Measurements from ENCODE around the gene ZFHX3.

ZFHX3 gene

DNA sequence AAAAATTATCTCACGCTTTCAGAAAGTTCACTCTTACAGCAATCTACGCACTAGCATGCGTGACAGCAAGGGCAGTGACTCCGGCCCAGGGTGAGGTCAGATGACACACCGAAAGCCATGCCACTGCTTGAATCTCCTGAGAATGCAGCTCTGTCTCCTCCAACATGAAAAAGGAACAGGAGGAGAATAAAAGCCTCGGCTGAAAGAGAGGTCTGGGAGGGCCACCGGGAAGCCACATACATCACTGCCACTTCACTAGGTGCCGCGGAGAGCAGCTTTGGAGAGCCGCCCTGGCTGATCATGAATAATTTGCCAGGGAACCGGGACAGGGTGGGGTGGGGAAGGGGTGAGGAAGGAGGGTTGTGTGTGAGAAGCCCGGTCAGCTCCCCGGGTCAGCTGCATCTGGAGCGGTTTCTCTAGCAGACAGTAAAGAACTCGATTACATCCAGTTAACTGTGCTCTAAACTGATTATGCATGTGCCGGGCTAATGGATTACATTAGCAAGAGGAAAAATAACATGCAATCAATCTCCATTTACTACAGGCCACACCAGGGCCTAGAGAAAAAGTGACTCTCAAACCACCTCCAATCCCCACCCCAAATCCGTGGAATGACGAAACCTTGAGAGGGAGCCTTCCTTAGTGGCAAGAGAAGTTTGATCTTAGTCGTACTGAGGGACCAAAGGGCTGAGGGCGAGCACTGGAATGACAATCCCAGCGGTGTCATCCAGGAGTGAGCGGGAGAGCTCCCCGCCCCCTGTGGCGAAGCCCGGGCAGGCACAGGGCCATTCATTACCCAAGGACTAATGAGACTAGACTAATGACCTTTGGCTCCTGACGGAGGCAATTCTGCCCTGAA, 100.3 kb downstream of the ZFHX3 start:
- DNase-seq, result no peak

DNA sequence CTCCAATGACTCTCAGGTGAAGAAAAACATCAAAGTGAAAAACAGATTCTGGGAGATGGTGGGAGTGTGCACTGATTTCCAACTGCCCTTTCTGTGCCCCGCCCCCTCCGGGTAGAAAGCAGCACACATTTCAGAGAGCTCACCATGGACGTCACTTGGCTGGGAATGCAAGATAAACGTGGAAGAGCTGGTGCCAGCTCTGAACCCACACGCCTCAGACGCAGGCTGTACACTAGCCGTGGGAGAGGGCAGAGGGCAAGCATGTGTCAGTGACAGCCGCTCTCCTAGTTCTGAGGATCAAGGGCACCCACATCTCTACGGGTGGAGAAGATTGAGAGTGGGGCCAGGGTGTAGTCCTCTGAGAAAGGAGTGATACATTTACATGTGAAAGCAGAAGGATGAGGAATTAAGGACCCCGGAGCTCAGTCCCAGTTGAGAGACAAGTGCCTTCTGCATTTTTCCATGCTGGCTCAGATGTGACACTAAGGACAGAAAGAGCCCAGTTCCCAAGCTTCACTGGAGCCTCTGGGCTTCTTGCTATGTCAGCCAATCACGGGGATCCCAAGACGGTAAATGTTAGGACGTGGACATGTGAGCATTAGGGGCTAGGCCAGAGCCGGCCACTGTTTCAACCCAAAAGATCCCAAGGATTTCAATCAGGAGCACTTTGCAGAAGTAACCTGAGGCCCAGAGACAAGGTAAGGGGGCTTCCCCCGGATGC, 101.3 kb downstream of the ZFHX3 start:
- DNase-seq, result no peak

DNA sequence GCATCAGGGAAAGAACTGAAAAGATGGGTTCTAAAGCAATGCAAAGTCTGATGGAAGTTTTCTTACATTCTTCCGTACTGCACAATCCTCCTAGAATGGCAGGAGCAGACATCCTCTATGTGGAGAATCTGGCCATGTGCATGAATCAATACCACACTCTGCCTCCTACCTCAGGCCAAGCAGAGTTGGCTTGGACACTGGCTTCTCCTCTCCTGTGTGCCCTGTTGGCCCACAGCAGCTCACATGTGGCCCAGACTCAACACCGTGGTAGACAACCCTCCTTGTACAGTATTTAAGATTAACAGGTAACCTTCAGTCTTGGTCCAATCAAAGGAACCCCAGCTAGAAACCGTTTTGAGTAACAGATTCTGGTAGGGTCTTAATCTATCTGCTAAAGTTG, 101.9 kb downstream of the ZFHX3 start:
- DNase-seq, result no peak

DNA sequence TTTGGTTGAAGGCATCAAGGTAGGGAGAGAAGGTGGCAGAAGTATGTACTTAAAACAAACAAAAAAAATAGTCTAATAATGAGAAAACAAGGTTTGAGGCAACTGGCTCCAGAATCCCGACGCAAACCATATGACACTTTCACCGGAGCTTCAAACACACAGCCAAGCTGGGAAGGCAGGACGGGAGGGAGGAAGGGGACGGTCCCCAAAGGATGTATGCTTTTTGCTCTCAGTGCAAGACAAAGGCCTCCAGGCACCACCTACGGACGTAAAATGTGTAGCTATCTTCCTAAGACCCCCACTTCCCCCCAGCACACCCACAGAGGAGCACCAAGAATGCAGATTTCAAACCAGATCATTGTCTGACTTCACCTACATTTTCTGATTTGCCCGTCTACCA, 102.3 kb downstream of the ZFHX3 start:
- DNase-seq, result no peak

DNA sequence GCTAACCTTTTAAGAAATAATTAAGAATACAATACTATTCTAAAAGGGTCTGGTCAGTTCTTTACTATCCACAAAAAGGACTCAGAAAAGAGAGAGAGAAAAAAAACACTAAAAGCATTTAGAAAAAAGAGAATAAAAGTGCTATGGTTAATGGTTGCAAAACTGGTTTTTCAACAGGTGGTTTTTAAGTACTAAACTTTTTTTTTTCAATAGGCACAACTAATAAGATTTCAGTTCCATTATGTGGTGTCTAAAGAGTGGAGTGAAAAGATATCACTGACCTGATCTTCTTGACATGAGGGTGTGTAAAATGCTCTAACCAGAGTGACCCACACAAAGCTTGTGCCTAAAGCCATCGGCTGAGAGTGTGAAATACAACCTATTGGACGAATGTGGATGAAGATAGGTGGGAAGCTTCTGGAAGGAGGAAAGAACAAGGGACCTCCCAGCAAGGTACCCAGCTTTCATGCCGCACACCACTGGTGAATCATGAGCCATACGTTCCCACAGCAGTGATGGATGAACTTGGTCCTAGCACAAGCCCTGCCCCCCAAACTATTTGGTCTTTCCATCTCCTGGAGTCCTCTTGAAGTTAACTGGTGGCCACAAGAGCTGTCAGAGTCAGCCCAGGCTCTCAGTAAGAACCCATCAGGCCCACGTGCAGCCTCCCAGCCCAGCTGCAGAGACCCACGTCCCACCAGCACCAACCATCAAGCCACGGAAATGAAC, 103.0 kb downstream of the ZFHX3 start:
- no peak for DNase-seq

DNA sequence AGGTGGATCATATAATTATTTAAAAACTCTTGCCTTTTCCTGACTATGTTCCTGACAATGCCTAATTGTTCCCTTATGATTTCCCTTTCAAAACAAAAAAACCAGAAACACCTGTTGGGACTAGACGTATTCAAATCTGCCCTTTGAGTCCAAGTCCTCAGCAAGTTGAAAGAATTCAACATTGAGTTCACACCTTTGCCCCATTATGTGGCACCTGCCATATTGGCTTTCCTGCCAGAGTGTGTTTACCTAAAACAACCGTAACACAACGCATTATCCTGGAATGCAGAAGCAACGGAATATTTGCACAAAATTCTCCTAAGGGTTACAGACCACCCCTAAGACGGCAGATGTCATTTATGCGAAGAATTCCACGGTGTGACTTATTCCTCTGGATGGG, 105.9 kb downstream of the ZFHX3 start:
- DNase-seq, result no peak

DNA sequence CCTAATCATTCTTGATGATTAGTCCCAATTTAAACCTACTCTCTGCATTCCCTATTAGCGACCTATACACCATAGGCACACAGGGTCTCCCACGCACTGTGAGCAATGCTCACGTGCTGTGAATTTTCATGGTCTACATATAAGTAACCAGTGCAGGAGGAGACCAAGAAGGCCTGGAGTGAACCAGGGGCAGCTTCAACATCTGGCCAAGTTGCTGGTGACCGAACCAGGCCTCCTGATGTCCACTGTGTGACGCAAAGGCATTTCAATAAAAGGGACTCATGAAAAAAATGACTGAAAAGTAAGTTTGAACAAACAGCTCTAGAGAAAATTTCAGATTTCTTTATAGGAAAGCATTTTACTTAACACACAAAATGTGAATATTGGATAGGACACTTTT, 107.0 kb downstream of the ZFHX3 start:
- no peak for DNase-seq

DNA sequence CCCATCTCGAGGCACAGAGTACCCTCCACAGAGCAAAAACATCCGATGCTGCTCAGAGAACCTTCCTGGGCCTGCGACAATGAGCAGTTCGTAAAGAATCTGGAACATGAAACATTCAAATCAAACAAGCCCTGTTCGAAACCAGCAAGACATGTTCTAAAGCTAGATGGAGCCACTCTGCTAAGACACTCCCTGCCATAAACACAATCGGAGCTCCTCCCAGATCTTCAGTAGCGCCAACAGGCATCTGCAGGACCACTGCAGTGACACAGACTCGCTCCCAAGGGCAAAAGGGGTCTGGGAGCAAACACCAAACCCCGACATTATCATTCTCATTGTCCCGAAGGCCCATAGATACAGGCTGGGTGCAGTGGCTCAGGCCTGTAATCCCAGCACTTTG, 108.7 kb downstream of the ZFHX3 start:
- no peak for DNase-seq

DNA sequence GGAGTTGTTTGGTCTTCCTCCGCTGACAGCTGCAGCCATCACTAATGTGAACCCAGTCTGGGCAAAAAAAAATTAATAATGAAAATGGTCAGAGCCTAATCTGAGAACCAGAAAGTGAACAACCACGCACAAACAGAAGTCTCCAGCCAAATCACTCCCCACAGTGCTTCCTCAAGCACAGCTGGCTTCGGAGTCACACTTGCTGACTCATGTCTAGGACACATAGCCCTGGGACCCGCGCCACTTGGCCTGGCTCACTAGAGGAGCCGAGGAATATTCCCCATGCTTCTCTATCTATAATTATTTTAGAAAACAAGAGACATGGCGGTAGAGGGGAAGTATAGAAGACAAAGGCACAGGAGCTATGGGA, 109.1 kb downstream of the ZFHX3 start:
- no peak for DNase-seq

DNA sequence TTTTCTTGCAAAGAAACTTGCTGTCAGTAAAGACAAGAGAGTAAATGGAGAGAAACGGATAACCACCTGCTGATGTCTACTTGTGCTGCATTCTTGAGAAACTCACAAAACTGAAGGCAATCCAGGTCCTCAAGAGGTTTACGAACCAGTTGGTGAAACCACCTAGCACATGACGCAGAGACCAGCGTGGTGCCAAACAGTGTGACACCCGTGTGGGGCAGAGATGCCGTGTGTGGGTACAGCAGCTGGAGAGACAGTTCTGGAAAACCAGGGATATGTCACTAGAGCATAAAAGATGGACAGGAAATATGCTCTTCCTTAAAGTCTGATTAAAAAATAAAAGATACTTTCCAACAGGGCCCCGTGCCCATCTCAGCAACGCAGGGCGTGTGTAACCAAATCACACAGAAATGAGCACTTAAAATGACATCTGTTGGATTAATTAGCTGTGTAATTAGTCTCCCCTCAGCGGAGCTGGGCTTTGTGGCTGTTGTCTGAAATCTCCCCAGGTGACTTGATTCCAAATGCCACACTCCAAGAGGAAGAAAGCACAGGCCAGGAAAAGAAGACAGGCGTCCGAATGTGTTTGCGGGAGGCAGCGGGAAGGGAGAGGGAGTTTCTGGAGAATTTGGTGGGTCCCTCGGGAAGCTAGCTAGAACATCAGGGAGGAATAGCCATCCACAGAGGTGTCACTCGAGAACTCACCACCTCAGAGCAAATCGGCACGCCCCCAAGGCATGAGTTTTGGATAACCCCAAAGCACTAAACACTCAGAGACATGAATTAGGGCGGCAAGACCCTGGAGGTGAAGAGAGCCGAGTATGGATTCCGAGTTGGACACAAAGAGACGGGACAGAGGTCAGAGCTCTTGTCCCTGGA, 109.8 kb downstream of the ZFHX3 start:
- DNase-seq, result no peak

DNA sequence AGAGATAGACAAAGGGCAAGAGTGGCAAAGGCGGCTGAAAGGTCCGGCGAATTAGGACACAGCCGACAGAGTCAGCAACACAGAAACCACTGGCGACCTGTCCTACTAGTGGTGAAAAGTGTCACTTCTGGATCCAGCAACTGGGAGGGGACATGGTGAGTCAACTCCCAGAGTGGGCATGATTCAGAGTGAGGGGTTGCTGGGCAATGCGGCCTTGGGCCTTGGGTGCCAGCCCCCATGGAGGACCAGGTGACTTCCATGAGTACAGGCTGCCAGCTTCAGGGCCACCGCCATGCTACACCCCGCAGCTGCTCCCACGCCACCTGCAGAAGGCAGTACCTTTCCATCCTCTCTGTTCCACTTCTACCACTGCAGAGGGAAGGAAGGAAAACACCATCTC, 110.6 kb downstream of the ZFHX3 start:
- DNase-seq, result no peak

DNA sequence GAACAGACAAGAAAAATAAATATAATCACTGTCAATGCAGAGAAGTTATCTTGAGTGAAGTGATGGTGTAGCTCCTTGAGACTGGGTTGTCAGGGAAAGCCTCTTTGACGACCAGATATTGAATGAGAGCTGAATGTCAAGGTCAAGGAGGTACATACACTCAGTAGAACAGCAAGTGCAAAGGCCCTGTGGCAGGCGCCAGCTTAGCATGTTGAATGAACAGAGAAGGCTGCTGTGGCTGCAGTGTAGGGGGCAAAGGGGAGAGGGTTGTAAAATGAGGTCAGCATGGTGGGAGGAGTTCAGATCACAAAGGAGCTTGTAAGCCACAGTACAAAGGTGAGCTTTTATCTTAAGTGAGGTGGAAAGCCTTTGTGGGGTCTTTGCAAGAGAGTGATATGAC, 111.5 kb downstream of the ZFHX3 start:
- no peak for DNase-seq

DNA sequence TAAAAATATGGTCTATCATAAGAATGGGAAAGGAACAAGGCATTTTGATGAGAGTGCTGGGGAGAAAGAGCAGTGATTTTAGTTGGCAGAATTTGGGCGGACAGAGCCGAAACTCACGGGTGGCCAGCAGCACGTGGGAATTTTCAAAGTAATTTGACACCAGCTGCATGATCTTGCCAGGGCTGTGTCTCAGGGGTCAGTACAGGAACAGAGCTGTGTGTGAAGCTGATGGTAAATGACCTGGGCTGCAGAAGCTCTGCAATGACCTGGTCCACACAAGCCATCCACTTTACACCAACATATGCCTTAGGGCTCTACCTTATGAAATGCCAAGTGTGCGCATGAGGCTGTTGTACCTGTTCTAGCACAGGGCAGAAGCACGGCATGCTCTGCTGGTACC, 112.0 kb downstream of the ZFHX3 start:
- no peak for DNase-seq

DNA sequence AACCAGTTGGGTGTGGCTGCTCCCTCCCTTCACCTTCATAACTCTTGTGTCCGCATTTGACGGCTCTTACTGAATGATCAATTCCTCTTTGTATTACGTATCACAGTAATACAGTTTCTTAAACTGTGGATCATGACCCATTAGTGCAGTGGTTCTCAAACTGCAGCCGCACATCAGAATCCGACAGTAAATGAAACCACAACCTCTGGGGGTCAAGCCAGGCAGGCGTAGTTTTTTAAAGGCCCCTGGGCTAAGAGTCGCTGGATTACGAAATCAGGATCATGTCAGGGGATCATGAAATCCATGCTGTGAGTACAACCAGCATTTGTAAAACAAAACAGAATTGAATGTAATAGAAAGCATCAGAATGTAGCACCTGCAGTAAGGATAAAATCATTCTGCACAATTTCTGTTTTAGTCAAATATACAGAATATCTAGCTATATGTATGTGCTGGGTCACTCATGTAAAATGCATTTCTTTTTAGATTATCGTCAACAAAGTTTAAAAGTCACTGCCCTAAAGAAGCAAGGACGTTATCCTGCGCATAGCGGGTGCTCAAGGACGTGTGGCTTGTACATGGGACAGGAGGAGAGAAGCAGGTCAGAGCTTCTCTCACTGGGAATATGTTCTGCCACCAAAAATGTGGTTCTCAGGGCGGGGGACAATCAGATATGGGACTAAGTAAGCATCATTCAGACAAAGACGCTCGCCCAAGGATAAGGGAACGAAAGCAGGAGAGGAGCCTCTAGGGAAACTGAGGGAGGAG, 113.1 kb downstream of the ZFHX3 start:
- DNase-seq, result no peak

DNA sequence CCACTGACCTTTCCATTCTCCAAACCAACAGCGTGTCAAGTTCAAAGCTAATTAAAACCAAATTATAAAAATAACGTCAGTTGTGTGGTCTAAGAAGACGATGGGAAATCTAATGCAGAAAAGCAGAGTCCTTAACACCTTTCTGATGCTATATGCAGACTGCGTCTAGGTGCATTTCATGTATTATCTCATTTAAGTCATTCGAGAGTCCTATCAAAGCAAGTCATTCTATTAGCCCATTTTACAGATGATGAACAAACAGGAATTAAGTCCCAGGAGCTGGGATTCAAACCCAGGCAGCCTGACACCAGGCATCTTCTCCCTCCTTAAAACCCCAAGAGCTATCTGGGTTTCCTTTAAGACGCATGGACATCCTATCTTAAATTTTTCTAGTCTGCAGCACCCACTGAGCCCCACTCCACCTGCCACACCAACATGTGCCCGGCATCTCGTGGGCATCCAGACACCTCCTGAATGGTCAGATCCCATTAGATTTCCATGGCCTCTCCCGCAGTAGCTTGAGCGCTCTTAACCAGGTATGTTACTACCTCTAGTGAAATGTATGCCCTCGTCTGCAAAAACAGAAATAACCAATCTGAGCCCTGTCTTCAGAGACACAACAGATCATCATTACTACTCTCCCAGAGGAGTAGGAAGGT, 115.1 kb downstream of the ZFHX3 start:
- DNase-seq, result no peak

DNA sequence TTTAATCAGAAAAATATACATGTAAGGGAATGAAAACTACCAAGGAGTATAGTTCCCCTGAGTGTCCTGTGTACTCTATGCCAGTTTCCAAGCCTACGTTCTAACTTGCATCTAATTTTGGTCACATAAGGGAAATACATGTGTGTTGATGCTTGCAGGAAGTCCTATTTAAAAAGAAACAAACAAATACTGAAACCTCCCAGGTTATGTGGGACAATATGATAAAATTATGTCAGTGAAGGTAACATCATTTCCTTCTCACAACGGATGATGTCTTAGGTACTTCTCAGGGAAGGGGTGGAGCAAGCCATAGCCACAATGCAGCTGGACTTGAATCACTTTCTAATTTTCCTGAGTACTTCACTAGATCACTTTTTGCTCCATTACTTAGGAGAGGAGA, 115.9 kb downstream of the ZFHX3 start:
- peak; percentile 24 for DNase-seq

DNA sequence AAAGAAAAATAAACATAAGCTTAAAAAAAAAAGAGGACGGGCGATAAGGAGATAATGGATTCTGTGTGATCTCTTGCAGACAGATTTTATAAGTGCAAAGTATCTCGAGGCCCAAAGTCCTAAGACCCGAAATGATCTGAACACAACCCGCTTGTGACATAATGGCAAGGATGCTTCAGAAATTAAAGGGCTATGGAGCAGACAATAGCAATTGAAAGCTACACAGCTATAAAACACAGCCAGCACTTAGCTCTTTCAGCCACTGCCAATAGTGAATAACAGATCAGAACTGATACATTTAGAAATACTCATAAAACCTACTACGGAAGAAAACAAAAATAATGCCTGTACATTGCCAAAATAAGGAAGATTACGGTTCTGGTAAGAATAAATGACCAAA, 117.5 kb downstream of the ZFHX3 start:
- DNase-seq, result no peak

DNA sequence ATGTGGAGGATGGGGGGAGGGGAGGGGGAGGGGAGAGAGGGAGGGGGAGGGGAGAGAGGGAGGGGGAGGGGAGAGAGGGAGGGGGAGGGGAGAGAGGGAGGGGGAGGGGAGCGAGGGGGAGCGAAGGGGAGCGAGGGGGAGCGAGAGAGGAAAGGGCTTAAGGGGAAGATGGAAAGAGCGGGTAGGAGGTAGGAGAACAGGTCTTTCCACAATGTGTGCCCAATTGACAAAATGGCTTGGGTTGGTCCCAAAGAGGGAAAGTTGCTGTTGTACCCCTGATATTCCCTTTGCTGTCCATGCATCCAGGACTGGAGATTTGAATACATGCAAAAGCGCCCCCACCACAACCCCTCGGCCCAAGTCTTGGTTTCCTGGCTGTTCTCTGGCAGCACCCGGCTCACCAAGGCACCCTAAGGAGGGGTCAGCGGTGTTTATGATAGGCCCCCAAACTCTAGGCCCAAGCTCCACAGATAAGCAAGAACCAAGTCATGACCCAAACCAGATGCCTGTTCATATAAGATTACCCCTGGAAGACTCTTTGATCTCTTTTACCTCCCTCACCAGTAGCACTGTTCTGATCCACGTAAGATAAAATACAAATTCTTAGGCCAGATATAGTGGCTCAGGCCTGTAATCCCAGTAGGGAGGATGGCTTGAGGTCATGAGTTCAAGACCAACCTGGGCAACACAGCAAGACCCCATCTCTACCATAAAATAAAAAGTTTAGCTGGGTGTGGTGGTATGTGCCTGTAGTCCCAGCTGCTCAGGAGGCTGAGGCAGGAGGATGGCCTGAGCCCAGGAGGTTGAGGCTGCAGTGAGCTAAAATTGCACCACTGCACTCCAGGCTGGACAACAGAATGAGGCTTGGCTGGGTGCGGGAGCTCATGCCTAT, 119.6 kb downstream of the ZFHX3 start:
- no peak for DNase-seq

DNA sequence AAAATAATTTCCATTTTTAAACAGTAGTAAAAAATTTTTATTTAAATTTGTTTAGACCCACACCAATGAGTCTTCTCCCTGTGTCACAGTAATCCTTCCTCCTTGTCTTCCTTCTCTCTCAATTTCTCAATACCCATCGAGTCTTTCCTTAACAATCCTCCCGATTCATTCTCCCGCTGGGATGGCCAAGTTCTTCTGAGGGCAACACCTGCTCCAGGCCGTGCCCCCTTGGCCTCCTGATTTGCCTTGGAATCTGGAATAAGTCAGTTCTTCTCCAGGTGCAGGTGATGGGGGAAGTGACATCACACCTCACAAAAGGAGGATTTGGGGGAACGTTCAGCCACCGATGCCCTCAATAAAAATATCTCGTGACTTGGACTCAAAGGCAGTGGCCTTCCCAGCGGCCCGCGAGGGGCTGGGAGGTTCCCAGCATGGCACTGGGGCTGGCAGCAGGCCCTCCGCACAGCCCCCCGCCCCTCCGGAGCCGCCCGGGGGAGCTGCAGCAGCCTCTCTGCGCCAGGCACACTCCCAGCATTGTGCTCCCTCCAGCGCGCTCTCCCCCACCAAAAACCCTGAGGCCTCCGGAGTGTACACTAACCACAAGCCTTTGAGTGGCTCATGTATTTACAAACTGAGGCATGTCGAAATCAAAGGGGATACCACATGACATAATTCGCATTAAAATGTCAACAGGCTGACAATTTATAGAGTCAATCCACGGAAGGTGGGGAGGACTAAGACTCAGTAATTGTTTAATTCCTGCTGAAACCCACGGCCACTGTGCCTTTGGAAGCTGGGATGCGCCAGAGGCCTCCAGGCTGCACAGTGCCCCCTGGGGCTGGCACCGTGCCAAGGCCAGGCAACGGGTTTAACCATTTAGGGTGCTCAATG, 120.5 kb downstream of the ZFHX3 start:
- no peak for DNase-seq
